Tibial artery (tissue), 4 donors: ENCODE data around the gene ITGAD.
A peak's percentile ranks its signal among the peaks of the same experiment; 100 is the strongest.

Experiments
- DNase-seq, 2 donors: peaks; one replicate each; pipeline ENCODE4 v3.0.0-alpha.2; 2019
- H3K27ac ChIP-seq, 2 donors: fragments of 200-600 bp; sonication (generic) in 1 of 2; 1 replicate in 1 of 2; 2 replicates in 1 of 2; pipeline ENCODE4 v1.5.1; 2018 to 2019; ENCODE audit warnings: mild to moderate bottlenecking in 1 of 2
- H3K27me3 ChIP-seq, 2 donors: fragments of 200-600 bp; sonication (generic) in 1 of 2; one replicate each; pipeline versions ENCODE4 v1.5.1 to v1.6.0; 2016 to 2019
- H3K36me3 ChIP-seq, 3 donors: fragments of 200-600 bp; sonication (generic) in 2 of 3; one replicate each; pipeline ENCODE4 v1.5.1; 2016 to 2019; ENCODE audit warnings: mild to moderate bottlenecking in 2 of 3
- H3K4me1 ChIP-seq, 4 donors: fragments of 200-600 bp; sonication (generic) in 2 of 4; 1 replicate in 3 of 4; 2 replicates in 1 of 4; pipeline ENCODE4 v1.5.1; 2016 to 2019
- H3K4me3 ChIP-seq, 2 donors: fragments of 200-600 bp; sonication (generic) in 1 of 2; 1 replicate in 1 of 2; 2 replicates in 1 of 2; pipeline ENCODE4 v1.5.1; 2018 to 2019; ENCODE audit warnings: mild to moderate bottlenecking in 2 of 2
- H3K9me3 ChIP-seq, 3 donors: fragments of 200-600 bp; sonication (generic) in 1 of 3; one replicate each; pipeline ENCODE4 v1.5.1; 2016 to 2019
- intact Hi-C: fragments of 100-400 bp; cut with DNase I; formaldehyde crosslinking; loops from one replicate; pipeline ENCODE4 v1.15.0; 2023; ENCODE audit warnings: low total_unique reads
- TF ChIP-seq, protein P1 (sequence below), 2 experiments: fragments of 200-600 bp in 1 of 2; fragments of 450-650 bp in 1 of 2; IDR thresholded peaks; one replicate each; pipeline ENCODE4 v1.5.1; 2017 to 2019; ENCODE audit warnings: antibody characterized with exemption in 2 of 2, mild to moderate bottlenecking in 1 of 2, moderate library complexity in 1 of 2

The ITGAD gene

DNA sequence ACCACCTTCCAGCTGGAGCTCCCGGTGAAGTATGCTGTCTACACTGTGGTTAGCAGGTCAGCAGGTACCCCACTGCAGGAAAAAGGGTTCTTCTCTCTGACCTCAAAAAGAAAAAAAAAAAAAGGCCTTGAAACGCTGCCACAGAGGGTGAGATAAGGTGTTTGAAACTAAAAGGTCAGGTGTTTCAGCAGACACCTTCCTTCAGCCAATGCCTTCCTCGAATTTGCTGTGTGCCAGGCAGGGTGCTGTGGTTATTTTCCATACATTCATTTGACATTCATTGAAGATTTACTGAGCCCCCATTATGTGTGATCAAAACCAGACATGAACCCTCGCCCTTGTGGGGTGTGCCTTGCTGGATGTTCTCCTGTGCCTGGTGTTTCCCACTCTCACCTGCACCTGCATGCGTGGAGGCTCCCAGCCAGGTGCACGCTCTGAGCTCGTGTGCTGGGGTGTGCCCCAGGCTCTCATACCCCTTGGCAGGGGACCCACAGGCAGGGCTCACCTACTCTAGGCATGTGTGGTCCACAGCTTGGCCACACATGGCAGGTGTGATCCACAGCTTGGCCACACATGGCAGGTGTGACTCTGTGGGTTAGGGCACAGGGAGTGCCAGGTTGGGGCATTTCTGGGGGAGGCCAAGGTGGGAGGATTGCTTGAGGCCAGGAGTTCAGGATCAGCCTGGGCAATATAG lies 15.8 kb upstream of the ITGAD start:
- no peak for DNase-seq
- Histone ChIP-seq H3K4me3 (no peak overlapping the region), H3K27ac (no peak overlapping the region), H3K27me3 (peaks cover 0 to 24% of the 10 kb centered on the region in 2 donors), H3K36me3 (no peaks in the 10 kb centered on the region), H3K4me1 (no peaks in the 10 kb centered on the region), H3K9me3 (peaks cover 0 to 9% (median 4%) of the 10 kb centered on the region in 3 donors)
- TF ChIP-seq, protein P1, sequence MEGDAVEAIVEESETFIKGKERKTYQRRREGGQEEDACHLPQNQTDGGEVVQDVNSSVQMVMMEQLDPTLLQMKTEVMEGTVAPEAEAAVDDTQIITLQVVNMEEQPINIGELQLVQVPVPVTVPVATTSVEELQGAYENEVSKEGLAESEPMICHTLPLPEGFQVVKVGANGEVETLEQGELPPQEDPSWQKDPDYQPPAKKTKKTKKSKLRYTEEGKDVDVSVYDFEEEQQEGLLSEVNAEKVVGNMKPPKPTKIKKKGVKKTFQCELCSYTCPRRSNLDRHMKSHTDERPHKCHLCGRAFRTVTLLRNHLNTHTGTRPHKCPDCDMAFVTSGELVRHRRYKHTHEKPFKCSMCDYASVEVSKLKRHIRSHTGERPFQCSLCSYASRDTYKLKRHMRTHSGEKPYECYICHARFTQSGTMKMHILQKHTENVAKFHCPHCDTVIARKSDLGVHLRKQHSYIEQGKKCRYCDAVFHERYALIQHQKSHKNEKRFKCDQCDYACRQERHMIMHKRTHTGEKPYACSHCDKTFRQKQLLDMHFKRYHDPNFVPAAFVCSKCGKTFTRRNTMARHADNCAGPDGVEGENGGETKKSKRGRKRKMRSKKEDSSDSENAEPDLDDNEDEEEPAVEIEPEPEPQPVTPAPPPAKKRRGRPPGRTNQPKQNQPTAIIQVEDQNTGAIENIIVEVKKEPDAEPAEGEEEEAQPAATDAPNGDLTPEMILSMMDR (IDR thresholded peaks at IDR 0.05): no peak
- intact Hi-C loops: no loop called here

DNA sequence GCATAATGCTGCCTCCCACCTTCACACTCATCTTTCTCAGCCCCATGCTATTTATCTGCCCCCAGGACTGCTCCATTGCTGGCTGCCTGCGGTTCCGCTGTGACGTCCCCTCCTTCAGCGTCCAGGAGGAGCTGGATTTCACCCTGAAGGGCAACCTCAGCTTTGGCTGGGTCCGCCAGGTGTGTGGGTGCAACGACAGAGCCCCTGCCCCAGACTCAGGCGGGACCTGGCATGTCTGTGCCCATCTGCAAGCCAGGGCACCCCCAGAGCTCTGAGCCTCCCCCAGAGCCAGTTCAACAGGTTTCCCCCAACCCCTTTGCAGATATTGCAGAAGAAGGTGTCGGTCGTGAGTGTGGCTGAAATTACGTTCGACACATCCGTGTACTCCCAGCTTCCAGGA lies 12.9 kb upstream of the ITGAD start:
- TF ChIP-seq, protein P1 (IDR thresholded peaks at IDR 0.05): no peak
- Histone ChIP-seq H3K27me3 (peaks cover 0 to 39% of the 10 kb centered on the region in 2 donors), H3K4me1 (no peaks in the 10 kb centered on the region), H3K4me3 (no peak overlapping the region), H3K9me3 (peaks cover 0 to 2% (median under 1%) of the 10 kb centered on the region in 3 donors), H3K27ac (no peak overlapping the region), H3K36me3 (no peaks in the 10 kb centered on the region)
- no peak for DNase-seq
- intact Hi-C loops: no loop called here

DNA sequence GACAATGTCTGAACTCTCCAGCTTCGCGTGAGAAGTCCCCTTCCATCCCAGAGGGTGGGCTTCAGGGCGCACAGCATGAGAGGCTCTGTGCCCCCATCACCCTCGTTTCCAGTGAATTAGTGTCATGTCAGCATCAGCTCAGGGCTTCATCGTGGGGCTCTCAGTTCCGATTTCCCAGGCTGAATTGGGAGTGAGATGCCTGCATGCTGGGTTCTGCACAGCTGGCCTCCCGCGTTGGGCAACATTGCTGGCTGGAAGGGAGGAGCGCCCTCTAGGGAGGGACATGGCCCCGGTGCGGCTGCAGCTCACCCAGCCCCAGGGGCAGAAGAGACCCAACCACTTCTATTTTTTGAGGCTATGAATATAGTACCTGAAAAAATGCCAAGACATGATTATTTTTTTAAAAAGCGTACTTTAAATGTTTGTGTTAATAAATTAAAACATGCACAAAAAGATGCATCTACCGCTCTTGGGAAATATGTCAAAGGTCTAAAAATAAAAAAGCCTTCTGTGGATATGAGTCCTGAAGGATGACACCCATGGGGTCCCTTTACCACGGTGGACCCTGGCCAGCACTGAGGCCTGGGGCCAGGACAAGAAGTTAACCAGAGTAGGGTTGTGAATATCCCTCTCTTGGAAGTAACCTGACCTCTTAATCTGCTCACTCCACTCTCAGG lies 10.5 kb upstream of the ITGAD start:
- Histone ChIP-seq H3K4me1 (no peaks in the 10 kb centered on the region), H3K4me3 (no peak overlapping the region), H3K9me3 (no peaks in the 10 kb centered on the region), H3K27ac (no peak overlapping the region), H3K36me3 (no peaks in the 10 kb centered on the region), H3K27me3 (peaks cover 0 to 39% of the 10 kb centered on the region in 2 donors)
- intact Hi-C loops: no loop called here
- TF ChIP-seq, protein P1 (IDR thresholded peaks at IDR 0.05): peak; percentile 18 to 30
- DNase-seq: peak; percentile 51 to 77

DNA sequence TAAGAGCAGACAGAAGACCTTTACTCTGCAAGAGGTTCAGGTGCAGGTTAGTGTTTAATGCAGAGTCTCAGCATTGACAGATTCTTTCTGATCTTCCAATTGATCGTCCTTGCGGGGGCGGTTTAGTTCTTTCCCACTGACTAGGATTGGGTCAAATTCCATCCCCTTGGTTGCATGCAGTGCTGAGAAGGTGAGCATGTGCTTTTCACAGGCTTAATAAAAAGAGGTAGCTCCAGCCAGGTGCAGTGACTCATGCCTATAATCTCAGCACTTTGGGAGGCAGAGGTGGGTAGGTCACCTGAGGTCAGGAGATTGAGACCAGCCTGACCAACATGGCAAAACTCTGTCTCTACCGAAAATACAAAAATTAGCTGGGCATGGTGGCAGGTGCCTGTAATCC lies 7.5 kb upstream of the ITGAD start:
- Histone ChIP-seq H3K27ac (no peak overlapping the region), H3K4me1 (no peaks in the 10 kb centered on the region), H3K4me3 (no peak overlapping the region), H3K9me3 (no peaks in the 10 kb centered on the region), H3K36me3 (no peaks in the 10 kb centered on the region), H3K27me3 (peaks cover 0 to 21% of the 10 kb centered on the region in 2 donors)
- intact Hi-C loops: no loop called here
- TF ChIP-seq, protein P1 (IDR thresholded peaks at IDR 0.05): no peak
- DNase-seq: no peak

DNA sequence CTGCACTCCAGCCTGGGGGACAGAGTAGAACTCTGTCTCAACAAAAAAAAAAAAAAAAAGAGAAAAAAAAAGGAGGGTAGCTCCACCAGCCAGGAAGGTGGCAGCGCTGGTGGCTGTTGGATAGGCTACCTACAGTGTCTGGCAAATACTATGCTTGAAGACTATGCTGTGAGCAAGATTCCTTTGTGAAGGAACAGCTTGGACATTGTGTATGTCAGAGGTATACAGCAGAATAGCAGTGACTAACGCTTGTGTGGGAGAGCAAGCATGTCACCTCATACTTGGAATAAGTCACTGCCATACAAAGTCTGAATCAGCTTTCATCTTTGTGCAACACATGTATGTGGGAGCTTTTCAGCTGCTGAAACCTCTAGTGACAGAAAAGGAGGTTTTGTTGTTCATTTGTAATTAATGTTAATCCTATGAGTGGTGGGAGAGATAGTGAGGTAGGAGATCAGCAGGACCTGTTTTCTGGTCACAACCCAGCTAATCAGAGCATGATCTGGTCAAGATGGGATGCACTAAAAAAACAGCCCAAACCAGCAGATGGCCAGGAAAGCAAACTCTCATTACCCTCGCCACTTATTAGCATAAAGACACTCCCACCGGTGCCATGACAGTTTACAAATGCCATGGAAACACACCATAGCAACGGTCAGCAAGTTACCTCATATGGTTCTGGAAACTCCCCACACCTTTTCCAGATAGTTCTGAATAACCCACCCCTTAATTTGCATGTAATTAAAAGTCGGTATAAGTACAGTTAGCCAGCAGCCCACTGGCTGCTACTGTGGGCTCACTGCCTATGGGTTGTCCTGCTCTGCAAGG lies 6.8 kb upstream of the ITGAD start:
- Histone ChIP-seq H3K9me3 (no peaks in the 10 kb centered on the region), H3K36me3 (no peaks in the 10 kb centered on the region), H3K4me3 (no peak overlapping the region), H3K27me3 (peaks cover 0 to 19% of the 10 kb centered on the region in 2 donors), H3K27ac (no peak overlapping the region), H3K4me1 (no peaks in the 10 kb centered on the region)
- TF ChIP-seq, protein P1 (IDR thresholded peaks at IDR 0.05): no peak
- DNase-seq: no peak
- intact Hi-C loops: no loop called here
